HG03460 (cell line): Measurements from ENCODE around the gene CLIC3.

ENCODE experiments used
- ATAC-seq: cut with Tn5 transposase; IDR thresholded peaks from one replicate; pipeline ENCODE4 v1.9.1; 2021; ENCODE audit not compliant: unreplicated experiment

The CLIC3 gene

DNA sequence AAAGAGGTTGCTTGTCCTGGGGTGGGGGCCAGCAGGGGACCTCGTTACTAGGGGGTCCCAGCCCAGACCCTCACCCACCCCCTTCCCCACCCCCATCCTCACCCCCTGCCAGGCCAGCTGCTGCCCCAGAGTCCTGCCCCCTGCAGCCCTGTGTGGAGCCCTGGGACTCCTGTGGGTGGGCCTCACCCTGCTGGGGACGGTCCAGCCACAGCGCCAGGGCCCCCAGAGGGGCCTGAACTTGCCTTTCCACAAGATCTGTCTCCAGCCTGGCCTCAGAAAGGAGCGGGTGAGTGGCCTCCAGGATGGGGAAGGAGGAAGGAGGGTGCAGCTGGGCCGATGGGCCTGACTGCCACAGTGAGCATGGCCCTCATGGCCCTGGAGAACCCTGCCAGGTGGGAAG lies 26.6 kb downstream of the CLIC3 start:
- no peak for ATAC-seq

DNA sequence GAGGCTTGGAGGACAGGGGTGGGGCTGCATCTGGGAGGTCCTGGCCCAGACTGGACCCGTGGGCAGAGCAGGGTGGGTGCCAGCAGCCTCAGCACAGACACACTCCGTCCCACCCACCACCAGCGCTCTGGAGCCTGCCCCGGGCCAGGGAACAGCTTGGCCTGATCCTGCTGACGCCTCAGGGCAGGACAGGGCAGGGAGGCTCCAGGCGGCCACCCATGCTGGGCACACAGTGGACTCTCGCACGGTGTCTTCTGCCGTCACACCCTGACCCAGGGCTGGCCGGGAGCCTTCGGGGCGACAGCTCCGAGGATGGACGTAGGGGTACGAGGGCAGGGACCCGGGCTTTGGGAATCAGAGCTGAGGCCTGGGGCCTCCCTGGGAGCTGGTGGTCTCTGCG lies 27.2 kb downstream of the CLIC3 start:
- ATAC-seq, result no peak

DNA sequence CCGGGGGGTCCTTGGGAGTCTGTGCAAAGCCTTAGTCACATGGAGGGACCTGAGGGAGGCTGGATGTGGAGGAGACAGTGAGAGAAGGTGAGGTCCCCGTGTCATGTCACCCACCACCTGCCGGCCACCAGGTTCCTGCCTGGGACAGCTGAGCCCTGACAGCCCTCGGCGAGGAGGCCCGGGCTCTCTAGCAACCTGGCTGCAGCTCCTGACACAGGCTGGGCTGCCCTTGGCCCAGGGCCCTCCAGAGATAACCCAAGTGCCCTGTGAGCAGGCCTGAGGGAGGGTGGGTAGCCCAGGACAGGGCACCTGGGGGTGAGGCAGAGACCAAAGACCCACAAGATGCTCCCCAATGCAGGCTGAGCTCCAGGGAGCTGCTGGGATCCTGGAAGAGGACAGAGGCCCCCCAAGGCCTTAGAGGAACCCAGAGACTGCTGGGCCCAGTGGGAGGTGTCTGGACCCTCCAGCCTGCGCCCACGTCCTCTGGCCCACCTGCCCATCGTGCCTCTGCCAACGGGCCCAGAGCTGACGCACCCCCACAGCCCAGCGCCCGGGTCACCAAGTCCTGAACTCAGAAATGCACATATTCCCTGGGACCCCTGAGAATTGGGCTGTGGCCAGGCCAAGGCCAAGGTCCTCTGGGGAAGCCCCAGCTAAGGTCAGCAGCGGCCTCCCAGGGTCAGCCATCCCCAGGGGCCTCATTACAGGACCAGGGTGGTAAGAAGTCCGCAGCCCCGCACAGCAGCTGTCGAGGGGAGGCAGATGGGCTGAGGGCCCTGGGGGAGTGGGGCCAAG lies 27.8 kb downstream of the CLIC3 start:
- no peak for ATAC-seq

DNA sequence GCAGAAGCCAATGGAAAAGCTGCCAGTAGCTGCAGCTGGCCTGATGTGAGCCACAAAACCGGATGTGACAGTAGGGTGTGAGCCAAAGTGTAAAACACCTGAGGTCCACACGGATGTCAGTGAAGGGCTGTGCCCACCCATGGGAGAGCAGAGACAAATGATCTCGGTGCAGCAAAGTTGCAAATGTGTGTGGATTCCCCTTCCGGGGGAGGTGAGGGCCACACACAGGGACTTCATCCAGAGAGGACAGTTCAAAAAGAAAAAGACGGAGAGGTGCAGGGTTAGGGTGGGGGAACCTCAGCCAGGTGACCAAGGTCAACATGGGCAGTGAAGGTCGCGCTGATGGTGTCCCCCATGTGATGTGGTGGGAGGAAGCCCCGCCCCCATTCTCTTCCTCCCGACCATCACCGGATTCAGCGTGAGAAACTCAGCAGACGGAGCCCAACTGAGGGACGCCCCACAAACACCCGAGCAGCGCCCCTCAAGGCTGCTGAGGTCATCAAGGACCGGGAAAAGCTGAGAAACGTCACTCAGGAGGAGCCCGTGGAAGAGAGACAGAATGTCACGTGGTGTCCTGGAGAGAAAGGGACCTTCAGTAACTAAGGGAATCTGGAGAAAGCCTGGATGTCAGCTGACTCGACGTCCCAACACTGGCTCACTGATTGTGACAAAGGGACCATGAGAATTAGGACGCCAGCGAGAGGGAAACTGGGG lies 30.4 kb downstream of the CLIC3 start:
- ATAC-seq, result no peak

DNA sequence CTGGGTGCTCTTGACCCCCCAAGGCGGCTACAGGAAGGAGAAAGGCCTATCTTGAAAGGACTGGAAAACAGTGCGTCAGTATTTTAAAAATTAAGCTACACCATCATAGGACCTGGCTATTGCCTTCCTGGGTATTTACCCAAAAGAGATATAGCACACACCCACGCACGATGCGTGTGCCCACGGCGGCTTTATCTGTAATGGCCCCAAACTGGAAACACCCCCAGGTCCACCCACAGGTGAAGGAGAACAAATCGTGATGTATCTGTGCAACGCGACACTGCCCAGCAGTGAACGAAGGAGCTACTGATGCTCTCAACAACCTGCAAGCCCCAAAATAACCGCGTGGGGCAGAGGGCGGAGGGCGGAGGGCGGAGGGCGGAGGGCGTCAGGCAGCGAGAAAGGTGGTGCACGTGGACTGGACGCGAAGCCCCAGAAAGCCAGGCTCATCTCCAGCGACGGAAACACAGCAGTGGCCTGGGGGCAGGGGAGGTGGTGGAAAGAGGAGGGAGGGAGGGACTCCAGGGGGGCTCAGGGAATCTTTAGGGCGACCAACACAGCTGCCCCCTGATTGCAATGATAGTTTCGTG lies 31.4 kb downstream of the CLIC3 start:
- ATAC-seq, result no peak

DNA sequence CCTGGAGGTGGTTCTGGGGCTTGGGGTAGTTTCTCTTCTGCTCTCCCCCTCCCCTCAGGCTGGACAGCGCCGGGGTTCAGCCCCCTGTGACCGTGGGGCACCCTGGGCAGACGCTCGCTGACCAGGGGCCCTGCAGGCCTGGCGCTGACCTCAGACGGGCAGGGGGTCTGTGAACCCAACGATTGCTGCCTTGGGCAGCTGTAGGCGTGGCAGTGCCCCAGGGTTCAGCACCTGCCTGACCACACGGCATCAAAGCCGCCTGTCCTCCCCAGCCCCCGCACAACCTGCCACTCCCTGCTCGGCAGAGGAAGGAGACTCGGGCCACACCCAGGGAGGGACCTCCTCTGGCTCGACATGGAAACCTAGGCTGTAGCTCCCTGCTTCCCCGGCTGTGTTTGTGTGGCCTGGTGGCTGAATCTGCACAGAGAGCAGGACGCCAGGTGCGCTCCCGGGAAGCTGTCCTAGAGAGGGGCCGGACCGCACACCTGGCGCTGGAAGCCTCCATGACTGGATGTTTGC lies 32.1 kb downstream of the CLIC3 start:
- ATAC-seq, result no peak

DNA sequence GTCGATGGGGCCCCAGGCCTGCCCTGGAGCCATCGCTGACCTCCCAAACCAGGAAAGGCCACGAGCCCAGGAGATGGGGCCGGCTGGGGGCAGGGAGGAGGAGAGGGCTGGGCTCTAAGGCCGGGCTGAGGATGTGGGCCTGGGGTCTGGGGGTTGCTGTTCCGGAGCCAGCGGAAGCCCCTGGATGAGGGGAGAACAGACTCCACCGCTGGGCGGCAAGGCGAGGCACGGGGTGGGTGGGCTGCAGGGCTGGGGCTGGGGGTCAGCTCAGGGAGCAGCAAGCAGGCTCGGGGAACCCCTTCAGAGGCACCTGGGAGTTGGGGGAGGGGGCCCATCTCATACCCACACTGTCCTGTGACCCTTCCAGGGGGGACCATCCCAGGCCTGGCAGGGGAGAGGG lies 32.6 kb downstream of the CLIC3 start:
- no peak for ATAC-seq

DNA sequence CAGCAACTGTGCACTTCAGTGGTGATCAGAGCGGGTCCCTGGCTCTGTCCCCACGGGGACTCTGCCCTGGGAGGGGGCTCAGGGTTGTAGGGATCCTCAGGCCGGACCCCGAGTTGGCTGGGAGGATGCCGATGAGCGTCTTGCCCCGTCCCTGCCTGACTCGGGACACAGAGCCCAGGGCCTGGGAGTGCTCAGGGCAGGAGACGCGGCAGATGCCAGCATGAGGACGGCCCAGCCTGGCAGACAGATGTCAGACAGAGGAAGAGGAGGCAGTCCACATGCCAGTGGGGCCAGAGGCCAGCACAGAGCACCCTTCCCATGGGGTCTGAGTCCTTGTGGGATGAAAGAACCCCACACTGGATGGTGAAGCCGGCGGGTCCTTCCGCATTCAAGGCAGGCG lies 33.0 kb downstream of the CLIC3 start:
- no peak for ATAC-seq

DNA sequence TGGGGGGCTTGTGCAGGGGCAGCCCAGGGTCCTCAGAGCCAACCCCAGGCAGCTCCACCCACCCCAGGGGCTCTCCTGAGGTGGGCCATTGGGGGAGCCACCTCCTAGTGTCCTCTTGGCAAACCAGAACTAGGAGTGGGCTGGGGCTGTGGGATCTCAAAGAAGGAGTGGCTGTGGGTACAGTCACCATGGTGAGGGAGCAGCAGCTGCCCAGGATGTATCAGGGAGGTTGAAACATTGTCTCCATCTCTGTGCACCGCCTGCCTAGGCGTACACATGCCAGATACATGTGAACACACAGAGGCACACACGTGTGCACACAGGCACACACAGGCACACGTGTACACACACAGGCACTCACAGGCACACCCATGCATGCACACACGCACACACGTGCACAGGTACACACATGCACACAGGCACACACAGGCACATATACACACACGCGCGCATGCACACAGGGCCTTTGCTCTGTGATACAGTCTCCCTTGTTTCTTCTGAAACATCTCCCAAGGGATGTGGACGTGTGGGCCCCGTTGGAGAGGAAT lies 33.6 kb downstream of the CLIC3 start:
- ATAC-seq, result no peak

DNA sequence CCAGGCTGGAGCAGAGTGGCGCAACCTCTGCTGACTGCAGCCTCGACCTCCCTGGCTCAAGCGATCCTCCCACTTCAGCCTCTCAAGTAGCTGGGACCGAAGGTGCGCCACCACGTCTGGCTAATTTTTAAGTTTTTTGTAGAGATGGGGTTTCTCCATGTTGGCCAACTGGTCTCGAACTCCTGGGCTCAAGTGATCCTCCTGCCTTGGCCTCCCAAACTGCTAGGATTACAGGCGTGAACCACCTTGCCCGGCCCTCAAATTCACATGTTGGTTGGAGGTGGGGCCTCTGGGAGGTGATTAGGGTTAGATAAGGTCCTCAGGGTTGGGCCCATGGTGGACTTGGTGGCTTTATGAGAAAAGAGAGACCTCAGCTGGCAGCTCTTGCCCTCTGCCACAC lies 34.2 kb downstream of the CLIC3 start:
- ATAC-seq, result no peak

DNA sequence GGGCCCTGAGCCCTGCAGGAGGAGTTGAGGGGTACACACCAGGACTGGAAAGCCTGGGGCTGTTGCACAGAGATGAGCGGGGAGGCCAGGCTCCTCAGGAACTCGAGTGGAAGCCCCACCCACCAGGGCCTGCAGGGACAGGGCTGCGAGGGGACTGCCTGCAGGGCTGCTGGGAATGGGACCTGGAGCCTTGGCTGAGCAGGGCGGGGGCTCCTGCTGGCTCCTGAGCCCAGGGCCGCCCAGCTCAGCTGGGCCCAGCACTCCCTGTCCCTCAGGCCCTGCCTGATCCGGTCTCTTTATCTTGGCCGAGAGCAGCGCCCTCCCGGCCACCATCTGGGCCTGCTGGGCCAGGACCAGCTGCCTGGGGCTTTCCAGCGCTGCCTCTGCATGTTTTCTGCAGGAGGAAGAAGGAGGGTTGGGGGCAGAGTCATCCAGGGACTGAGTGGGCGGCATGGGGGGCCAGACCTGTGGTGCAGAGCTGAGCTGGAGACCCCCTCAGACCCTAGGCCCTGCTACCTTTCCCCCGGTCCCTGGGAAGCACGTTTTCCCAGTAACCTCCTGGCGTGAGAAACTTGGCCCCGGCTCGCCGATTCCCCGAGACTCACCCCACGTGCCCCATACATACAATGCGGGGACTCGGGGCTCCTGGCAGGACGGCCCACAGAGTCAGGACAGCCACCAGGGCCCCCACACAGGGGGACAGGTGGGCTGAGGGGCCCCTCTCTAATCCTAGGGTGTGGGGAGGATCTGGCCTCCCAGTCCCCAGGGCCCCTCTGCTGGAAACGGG lies 34.9 kb downstream of the CLIC3 start:
- no peak for ATAC-seq

DNA sequence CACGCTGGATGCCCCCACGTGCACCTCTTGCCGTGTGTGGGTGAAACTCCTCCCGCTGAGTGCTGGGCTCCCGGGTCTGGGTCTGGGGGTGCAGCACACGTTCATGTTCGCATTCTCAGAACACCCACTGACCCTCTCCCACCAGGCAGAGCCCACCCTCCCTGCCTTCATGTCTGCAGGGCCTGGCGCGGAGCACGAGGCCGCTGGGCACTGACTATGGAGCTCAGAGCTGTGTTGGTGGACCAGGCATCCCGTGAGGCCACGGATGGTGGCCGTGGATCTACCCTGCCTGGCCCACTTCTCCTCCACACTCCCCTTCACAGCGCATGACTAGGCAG lies 35.5 kb downstream of the CLIC3 start:
- ATAC-seq, result no peak

DNA sequence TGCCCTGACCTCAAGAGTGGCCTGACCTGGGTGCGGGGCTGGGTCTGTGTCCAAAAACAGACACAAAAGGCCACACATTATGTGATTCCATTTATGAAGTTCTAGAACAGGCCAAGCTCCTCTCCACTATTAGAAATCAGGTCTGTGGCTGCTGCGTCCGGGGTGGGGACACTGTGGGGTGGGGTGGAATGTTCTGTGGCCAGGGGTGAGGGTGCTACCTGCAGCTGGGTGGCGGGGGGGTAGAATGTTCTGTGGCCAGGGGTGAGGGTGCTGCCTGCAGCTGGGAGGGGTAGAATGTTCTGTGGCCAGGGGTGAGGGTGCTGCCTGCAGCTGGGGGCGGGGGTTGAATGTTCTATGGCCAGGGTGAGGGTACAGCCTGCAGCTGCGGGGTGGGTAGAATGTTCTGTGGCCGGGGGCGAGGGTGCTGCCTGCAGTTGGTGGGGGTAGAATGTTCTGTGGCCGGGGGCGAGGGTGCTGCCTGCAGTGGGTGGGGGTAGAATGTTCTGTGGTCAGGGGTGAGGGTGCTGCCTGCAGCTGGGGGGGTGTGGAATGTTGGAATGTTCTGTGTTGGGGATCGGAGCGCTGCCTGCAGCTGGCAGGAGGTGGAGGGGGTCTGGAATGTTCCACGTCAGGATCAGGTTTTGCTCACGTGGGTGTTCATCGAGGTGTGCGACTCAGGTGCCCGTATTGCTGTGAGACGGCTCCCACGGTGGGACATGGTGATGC lies 36.0 kb downstream of the CLIC3 start:
- no peak for ATAC-seq

DNA sequence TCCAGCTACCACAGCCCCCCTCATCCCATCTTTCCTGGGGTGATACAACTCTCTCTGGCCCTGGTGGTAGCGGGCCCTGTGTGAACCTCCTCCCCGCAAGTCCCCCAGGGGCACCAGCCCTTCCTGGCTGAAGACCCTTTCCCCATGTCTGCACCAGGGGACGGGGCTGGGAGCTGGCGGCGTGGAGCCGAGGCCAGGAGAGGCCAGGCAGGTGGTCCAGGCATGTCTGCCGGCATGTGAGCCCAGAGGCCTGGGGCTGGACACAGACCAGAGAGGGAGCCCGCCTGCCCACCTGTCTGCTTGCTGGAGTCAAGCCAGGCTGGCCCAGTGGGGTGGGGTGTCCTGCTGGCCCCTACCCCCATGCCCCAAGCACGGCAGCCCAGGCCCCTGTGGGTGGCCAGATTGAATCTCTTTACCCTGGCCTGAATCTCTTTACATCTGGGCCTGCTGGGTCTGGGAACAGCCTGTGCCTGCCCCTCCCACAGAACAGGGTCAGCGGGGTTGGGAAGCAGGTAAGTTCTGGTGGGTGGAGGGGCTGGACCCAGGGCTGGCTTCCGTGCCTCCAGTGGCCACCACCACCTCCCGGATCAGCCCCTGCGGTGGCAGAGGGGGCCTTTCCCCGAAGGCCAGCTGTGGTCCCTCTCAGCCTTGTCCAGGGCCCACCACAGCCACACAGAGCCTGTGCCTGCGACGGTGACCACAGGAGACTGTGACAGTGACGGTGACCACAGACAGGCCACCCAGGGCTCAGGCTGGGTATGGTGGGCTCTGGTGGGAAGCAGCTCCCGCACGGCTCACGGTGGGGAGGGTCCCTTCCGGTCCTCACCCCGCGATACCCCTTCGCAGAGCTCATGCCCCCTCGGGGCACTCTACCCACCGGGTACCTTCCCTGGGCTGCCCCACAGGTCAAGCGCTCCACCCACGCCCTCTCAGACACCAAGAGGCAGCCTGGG lies 37.2 kb downstream of the CLIC3 start:
- ATAC-seq, result no peak

DNA sequence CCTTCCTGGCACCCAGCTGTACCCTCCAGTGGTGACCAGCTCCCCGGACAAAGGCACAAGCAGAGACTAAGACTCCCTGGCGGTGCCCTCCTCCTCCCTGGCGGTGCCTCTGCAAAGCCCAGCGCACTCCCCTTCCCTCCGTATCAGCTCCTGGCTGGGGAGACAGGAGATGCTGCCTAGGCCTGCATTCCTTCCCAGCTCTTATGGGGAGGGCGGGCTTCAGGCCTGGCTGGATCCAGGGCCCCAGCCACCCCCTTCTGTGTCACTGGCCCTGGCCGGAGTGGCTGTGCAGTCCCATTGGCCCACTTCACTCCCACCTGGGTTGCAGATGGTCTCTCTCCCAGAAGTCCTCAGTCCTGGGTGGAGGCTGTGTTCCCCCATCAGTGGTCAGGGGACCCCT lies 37.9 kb downstream of the CLIC3 start:
- no peak for ATAC-seq

DNA sequence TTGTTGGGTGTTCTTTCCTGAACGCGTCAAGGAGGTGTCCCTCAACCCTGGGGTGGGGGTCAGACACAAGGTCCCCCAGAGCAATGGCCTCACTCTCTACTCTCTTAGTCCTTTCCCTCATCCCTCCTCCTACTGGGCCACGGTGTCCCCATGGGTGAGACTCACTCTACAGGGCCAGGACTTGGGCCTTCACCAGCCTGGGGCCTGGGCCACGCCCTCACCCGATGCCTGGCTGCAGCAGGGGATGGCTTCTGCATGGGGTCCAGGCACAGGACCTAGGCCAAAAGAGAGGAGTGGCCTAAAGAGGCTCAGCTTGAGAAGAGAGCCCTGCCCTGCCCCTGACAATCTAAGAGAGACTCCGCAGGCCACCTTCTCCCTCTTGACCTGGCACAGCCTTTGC lies 38.5 kb downstream of the CLIC3 start:
- no peak for ATAC-seq

DNA sequence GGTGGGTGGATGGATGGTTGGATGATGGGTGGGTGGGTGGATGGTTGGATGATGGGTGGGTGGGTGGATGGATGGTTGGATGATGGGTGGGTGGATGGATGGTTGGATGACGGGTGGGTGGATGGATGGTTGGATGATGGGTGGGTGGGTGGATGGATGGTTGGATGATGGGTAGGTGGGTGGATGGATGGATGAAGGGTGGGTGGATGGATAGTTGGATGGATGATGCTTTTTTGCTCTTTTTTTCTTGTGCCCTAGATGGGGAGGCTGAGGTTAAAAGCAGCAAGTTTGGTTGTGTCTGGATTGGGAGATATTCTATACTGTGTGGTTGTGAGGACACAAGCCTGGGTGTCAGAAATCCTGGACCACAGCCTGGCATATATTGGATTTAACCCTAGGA lies 38.9 kb downstream of the CLIC3 start:
- ATAC-seq, result no peak

DNA sequence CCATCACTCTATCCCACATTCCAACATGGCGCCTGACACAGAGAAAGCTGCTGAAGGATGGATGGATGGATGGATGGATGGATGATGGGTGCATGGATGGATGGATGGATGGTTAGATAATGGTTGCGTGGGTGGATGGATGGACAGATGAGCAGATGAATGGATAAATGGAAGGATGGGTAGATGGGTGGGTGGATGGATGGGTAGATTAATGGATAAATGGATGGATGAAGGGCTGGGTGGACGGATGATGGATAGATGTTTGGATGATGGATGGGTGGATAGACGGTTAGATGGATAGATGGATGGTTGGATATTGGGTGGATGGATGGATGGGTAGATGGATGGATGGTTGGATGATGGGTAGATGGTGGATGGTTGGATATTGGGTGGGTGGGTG lies 39.8 kb downstream of the CLIC3 start:
- ATAC-seq, result no peak

DNA sequence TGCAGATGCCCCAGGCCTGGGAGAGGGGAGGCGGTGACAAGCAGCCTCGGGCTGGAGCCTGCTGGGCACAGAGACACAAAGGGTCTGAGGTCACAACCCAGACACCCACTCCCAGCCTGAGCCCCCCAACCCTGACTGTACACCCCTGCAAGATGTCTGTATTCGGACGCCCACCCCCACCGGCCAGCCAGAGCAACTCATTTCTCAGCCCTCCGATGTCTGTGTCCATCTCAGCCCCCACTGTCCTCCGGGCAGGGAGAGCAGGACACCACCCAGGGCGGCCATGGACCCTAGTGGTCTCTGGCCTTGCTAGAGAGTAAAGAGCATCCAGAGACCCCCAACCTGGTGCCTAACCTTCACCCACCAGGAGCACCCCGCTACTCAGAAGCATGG lies 40.4 kb downstream of the CLIC3 start:
- no peak for ATAC-seq
